LNCAP (cell line): ENCODE measurements around the gene APOBEC3C.

Experiments
- TF ChIP-seq, protein P1 (sequence below): fragments of 450-650 bp; IDR thresholded peaks from 2 replicates; pipeline ENCODE4 v1.5.1; 2017; ENCODE audit warnings: mild to moderate bottlenecking

APOBEC3C gene

DNA sequence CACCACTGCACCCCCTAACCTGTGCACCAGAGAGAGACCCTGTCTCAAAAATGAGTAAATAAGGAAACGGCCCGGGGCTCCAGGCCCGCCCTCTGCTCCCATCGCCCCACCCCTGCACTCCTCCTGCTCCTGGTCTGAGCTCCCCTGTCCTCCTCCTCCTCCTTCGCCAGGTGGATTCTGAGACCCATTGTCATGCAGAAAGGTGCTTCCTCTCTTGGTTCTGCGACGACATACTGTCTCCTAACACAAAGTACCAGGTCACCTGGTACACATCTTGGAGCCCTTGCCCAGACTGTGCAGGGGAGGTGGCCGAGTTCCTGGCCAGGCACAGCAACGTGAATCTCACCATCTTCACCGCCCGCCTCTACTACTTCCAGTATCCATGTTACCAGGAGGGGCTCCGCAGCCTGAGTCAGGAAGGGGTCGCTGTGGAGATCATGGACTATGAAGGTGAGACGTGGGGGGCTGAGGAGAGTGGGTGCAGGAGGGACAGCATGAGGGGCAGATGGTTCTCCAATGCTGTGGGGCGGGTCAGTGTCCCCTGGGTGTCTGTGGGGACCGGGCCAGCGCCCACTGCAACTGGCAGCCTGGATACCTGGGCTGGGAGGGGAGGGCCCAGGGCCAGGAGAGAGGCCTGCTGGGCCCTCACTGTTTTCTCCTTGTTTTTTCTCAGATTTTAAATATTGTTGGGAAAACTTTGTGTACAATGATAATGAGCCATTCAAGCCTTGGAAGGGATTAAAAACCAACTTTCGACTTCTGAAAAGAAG, 3.7 kb downstream of the APOBEC3C start:
- TF ChIP-seq, protein P1, sequence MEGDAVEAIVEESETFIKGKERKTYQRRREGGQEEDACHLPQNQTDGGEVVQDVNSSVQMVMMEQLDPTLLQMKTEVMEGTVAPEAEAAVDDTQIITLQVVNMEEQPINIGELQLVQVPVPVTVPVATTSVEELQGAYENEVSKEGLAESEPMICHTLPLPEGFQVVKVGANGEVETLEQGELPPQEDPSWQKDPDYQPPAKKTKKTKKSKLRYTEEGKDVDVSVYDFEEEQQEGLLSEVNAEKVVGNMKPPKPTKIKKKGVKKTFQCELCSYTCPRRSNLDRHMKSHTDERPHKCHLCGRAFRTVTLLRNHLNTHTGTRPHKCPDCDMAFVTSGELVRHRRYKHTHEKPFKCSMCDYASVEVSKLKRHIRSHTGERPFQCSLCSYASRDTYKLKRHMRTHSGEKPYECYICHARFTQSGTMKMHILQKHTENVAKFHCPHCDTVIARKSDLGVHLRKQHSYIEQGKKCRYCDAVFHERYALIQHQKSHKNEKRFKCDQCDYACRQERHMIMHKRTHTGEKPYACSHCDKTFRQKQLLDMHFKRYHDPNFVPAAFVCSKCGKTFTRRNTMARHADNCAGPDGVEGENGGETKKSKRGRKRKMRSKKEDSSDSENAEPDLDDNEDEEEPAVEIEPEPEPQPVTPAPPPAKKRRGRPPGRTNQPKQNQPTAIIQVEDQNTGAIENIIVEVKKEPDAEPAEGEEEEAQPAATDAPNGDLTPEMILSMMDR, result no peak

DNA sequence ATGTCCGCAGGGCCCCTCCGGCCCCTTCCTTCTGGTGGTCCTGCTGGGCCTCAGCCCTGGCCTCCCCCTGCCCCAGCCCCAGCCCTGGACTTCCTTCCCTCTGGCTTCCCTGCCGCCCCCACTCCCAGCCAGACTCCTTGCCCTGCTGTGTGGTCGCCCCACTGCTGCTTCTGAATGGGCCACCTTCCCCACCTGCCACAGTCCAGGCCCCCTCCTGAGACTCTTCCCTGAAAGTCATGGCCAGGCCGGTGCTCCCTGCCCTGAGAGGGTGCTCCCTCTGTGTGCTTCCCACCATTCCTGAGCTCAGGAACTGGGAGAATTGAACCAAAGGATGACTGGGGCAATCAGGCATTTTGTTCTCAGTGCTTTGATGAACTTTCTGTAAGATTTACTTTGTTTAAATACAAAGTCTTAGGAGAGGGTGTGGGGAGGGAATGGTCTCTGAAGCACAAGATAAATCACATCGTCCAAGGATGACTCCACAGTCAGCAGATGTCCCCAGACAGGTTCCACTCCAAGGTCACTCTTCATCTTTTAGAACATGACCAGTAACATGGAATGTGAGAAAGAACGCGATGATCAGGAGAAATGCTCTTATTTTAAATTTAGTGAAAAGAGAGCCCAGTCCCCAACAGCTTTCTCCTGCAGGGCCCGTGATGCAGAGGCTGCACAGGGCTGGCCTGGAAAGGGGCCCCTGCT, 7.6 kb downstream of the APOBEC3C start:
- TF ChIP-seq, protein P1, result no peak

DNA sequence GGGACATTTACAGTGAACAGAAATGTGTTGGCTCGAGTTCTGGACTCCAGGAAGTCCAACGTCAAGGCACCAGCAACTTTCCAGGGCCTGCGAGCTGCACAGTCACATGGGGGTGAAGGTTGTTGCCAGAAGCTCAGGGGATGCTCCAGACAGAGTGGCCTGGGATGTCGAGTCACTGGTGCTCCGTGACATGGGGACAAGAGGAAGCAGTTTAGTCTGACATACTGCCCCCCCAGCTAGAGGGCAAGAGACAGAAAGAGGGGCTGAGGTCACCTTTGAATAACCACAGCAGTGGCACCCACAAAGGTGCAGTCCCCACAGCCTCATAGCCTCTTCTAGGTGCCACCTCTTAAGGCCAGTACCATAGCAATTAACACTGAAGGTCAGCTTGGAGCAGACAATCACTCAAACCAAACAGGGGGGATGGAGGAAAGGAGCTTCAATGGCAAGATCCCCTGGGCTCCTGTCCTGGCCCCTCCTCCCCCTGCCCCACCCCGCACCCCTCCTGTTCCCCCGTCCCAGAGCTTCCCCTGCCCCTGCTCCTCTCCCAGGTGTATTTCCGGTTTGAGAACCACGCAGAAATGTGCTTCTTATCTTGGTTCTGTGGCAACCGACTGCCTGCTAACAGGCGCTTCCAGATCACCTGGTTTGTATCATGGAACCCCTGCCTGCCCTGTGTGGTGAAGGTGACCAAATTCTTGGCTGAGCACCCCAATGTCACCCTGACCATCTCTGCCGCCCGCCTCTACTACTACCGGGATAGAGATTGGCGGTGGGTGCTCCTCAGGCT, 10.7 kb downstream of the APOBEC3C start:
- TF ChIP-seq, protein P1, result no peak

DNA sequence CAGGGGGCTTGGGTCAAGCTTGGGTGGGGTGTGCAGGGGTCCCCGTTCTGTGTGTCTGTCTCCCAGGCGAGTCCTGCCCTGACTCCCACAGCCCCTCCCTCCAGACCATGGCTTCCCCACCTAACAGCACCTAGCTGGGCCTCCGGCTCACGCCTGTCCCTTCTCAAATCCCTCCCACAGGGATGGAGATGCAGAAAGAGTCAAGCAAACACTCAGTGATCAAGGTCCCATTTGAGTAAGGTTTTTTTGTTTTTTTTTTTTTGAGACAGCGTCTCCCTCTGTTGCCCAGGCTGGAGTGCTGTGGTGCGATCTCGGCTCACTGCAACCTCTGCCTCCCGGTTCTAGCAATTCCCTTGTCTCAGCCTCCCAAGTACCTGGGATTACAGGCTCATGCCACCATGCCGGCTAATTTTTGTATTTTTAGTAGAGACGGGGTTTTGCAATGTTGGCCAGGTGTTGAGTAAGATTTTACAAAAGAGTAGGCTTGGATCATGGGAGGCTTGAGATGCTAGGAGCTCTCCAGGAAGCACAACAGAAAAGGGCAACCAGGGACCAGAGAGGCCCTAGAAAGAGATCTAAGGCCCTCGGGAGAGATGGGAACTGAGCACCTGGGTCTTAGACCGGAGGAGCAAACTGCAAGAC, 12.6 kb downstream of the APOBEC3C start:
- TF ChIP-seq, protein P1, result no peak

DNA sequence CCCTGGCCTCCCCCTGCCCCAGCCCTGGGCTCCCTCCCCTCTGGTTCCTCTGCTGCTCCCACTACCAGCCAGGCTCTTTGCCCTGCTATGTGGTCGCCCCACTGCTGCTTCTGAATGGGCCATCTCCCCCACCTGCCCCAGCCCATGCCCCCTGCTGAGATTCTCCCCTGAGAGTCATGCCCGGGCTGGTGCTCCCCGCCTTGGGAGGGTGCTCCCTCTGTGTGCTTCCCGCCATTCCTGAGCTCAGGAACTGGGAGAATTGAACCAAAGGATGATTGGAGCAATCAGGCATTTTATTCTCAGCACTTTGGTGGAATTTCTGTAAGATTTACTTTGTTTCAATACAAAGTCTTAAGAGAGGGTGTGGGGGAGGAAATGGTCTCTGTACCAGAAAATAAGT, 13.7 kb downstream of the APOBEC3C start:
- TF ChIP-seq, protein P1, result no peak

DNA sequence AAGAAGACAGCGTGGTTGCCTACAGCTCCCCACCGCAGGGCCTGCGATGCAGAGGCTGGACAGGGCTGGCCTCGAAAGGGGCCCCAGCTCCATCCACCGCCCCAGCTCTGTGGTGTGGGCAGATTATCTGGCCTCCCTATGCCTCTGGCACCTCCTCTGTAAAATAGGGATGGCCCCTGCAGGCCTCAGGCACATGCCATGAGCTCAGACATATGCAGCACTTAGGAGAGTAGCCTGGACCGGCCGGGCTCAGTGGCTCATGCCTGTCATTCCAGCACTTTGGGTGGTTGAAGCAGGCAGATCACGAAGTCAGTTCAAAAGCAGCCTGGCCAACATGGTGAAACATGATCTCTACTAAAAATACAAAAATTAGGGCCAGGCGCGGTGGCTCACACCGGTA, 14.2 kb downstream of the APOBEC3C start:
- TF ChIP-seq, protein P1, result no peak

DNA sequence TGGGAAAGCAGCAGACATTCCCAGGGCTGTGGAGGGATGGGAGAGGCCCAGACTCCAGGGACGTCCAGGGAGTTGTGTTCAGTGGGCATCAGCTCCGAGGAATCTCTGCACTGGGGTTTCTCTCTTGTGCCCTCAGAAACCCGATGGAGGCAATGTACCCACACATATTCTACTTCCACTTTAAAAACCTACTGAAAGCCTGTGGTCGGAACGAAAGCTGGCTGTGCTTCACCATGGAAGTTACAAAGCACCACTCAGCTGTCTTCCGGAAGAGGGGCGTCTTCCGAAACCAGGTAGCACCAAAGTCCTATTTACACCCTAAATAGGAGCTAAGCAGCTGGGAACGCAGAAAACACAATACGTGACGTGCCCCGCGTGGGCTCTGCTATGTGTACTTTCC, 15.2 kb downstream of the APOBEC3C start:
- TF ChIP-seq, protein P1, result no peak
